HCT116 (cell line): ENCODE measurements around the gene FANCD2.

Source experiments
- CEBPB ChIP-seq: IDR thresholded peaks from 2 replicates; pipeline ENCODE4 v1.6.1; 2012; ENCODE audit warnings: low read depth
- CTCF ChIP-seq, 3 experiments: fragments of 200-600 bp in 1 of 3; sonication (generic) in 1 of 3; IDR thresholded peaks in 2 of 3; conservative IDR thresholded peaks in 1 of 3; 2 replicates each; pipeline ENCODE4 v1.5.1; 2012 to 2017; ENCODE audit warnings: low read depth in 2 of 3, low read length in 2 of 3, antibody characterized with exemption in 1 of 3, borderline replicate concordance in 1 of 3, control low read depth in 1 of 3, mild to moderate bottlenecking in 1 of 3, mixed read lengths in 1 of 3, mixed run types in 1 of 3, moderate library complexity in 1 of 3; ENCODE audit not compliant: insufficient read depth in 1 of 3
- ELF1 ChIP-seq: IDR thresholded peaks from 2 replicates; pipeline ENCODE4 v1.6.1; 2012; ENCODE audit warnings: low read depth, borderline replicate concordance
- EZH2 ChIP-seq: fragments of 200-600 bp; sonication (generic); IDR thresholded peaks from 2 replicates; pipeline ENCODE4 v1.6.1; 2017; ENCODE audit warnings: antibody characterized with exemption, mixed run types
- EZH2phosphoT487 ChIP-seq: fragments of 200-600 bp; IDR thresholded peaks from 2 replicates; pipeline ENCODE4 v1.6.1; 2018; ENCODE audit warnings: antibody characterized with exemption, borderline replicate concordance
- FOSL1 ChIP-seq: IDR thresholded peaks from 2 replicates; pipeline ENCODE4 v1.6.1; 2012; ENCODE audit warnings: low read depth
- JUND ChIP-seq: IDR thresholded peaks from 2 replicates; pipeline ENCODE4 v1.6.1; 2012
- POLR2A ChIP-seq: IDR thresholded peaks from 2 replicates; pipeline ENCODE4 v1.7.0; 2011; ENCODE audit warnings: borderline replicate concordance; ENCODE audit not compliant: insufficient read depth, insufficient read length; ENCODE audit errors: extremely low read depth
- POLR2AphosphoS5 ChIP-seq: IDR thresholded peaks from 2 replicates; pipeline ENCODE4 v1.6.1; 2011; ENCODE audit warnings: mild to moderate bottlenecking, low read depth, low read length, moderate library complexity
- RAD21 ChIP-seq: IDR thresholded peaks from 2 replicates; pipeline ENCODE4 v1.6.1; 2012; ENCODE audit warnings: low read depth, mild to moderate bottlenecking
- REST ChIP-seq: IDR thresholded peaks from 2 replicates; pipeline ENCODE4 v1.6.1; 2012; ENCODE audit warnings: low read depth
- SIN3A ChIP-seq: IDR thresholded peaks from 2 replicates; pipeline ENCODE4 v1.6.1; 2012; ENCODE audit warnings: low read depth
- TCF7L2 ChIP-seq: IDR thresholded peaks from 2 replicates; pipeline ENCODE4 v1.7.0; 2011; ENCODE audit warnings: borderline replicate concordance, inconsistent platforms; ENCODE audit not compliant: insufficient read depth, insufficient read length; ENCODE audit errors: extremely low read depth
- TF ChIP-seq, protein P1 (sequence below): IDR thresholded peaks from 2 replicates; pipeline ENCODE4 v1.6.1; 2011; ENCODE audit warnings: mild to moderate bottlenecking, low read length, moderate library complexity; ENCODE audit not compliant: insufficient replicate concordance; ENCODE audit errors: extremely low read depth

DNA sequence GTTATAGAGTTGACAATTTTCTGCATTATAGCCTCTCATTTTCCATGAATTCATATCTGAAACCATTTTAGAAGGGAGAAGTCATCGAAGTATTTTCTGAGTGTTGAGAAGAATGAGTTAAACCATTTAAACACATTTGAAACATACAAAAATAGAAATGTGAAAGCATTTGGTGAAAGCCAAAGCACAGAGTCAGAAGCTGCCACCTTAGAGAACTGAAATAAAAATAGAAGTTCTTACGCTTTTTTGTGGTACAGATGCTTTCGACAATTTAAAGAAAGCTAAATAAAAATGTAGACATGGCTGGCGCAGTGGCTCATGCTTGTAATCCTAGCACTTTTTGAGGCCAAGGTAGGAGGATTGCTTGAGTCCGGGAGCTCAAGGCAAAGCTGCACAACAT lies 72.8 kb downstream of the FANCD2 start:
- TF ChIP-seq CTCF (IDR thresholded peaks at IDR 0.05 in 2 of 3, conservative IDR thresholded peaks at IDR 0.05 in 1 of 3; ENCODE audit: borderline replicate concordance in 1 of 3, insufficient read depth in 1 of 3, low read depth in 2 of 3, low read length in 2 of 3) (no peak), EZH2 (no peak), POLR2AphosphoS5 (no peak), CEBPB (no peak), JUND (no peak), POLR2A (no peak), SIN3A (no peak), FOSL1 (no peak), TCF7L2 (no peak), ELF1 (no peak), RAD21 (no peak), REST (no peak), EZH2phosphoT487 (no peak)
- TF ChIP-seq, protein P1, sequence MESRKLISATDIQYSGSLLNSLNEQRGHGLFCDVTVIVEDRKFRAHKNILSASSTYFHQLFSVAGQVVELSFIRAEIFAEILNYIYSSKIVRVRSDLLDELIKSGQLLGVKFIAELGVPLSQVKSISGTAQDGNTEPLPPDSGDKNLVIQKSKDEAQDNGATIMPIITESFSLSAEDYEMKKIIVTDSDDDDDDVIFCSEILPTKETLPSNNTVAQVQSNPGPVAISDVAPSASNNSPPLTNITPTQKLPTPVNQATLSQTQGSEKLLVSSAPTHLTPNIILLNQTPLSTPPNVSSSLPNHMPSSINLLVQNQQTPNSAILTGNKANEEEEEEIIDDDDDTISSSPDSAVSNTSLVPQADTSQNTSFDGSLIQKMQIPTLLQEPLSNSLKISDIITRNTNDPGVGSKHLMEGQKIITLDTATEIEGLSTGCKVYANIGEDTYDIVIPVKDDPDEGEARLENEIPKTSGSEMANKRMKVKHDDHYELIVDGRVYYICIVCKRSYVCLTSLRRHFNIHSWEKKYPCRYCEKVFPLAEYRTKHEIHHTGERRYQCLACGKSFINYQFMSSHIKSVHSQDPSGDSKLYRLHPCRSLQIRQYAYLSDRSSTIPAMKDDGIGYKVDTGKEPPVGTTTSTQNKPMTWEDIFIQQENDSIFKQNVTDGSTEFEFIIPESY = no peak
